Adrenal gland (tissue), 12 donors: Measurements from ENCODE around the gene HRC. TPM values are rescaled to one million over a fixed set of nuclear protein-coding genes. Genes with fewer than 3 reads are reported as not detected.
A peak's percentile ranks its signal among the peaks of the same experiment; 100 is the strongest.
"Not testable (repeated sequence)": the region's sequence is repeated elsewhere in the genome, so short reads cannot be mapped to it uniquely, and the experiment has no call there.

Experiments
- DNase-seq, 7 donors: peaks; one replicate each; pipeline ENCODE4 v3.0.0-alpha.2; 2019 to 2020
- H3K27ac ChIP-seq, 5 donors: fragments of 200-600 bp; sonication (generic) in 4 of 5; 1 replicate in 3 of 5; 2 replicates in 2 of 5; pipeline versions ENCODE4 v1.5.1 to v1.8.0; 2016 to 2020; ENCODE audit warnings: mild to moderate bottlenecking in 1 of 5
- H3K27me3 ChIP-seq: fragments of 200-600 bp; 2 replicates; pipeline ENCODE4 v1.8.0; 2021
- H3K36me3 ChIP-seq, 2 donors: fragments of 200-600 bp; replicated peaks in 1 of 2; 1 replicate in 1 of 2; 2 replicates in 1 of 2; pipeline versions ENCODE4 v1.5.1 to v1.8.0; 2018 to 2022
- H3K4me1 ChIP-seq, 2 donors: fragments of 200-600 bp; replicated peaks in 1 of 2; 1 replicate in 1 of 2; 2 replicates in 1 of 2; pipeline versions ENCODE4 v1.5.1 to v1.8.0; 2018 to 2021
- H3K4me3 ChIP-seq, 4 donors: fragments of 200-600 bp; sonication (generic) in 3 of 4; one replicate each; pipeline ENCODE4 v1.5.1; 2016 to 2018
- H3K9me3 ChIP-seq, 3 donors: fragments of 200-600 bp; sonication (generic) in 1 of 3; replicated peaks in 1 of 3; 1 replicate in 2 of 3; 2 replicates in 1 of 3; pipeline versions ENCODE4 v1.5.1 to v1.8.0; 2016 to 2021
- CTCF ChIP-seq, 6 experiments: fragments of 450-650 bp in 4 of 6; fragments of 200-600 bp in 2 of 6; sonication (generic) in 1 of 6; IDR thresholded peaks; 1 replicate in 5 of 6; 2 replicates in 1 of 6; pipeline versions ENCODE4 v1.5.1 to v1.8.0; 2016 to 2021; ENCODE audit warnings: antibody characterized with exemption in 6 of 6, mild to moderate bottlenecking in 2 of 6, moderate library complexity in 1 of 6
- POLR2A ChIP-seq, 2 donors: fragments of 450-650 bp; IDR thresholded peaks; one replicate each; pipeline ENCODE4 v1.6.1; 2017; ENCODE audit warnings: antibody characterized with exemption in 2 of 2, mild to moderate bottlenecking in 2 of 2, moderate library complexity in 1 of 2
- WGBS, 4 donors: extraction: QIAGEN DNeasy Blood & Tissue Kit in 2 of 4; methylation state at CpG; one replicate each; pipeline versions ENCODE4 v1.1.5 to v1.1.7; 2013 to 2017; 5-methylcytosine and 5-hydroxymethylcytosine counted together
- intact Hi-C, 2 donors: fragments of 100-400 bp; cut with DNase I; formaldehyde crosslinking; loops; one replicate each; pipeline versions ENCODE4 v1.14.1 to v1.15.0; 2022 to 2023
- polyA plus RNA-seq, 3 donors: library from polyadenylated mRNA; stranded (reverse); fragments of 200-250 nt in 2 of 3; fragments of 350-450 nt in 1 of 3; fragmentation: Illumina TruSeq in 1 of 3; extraction: RNeasy Lipid Tissue Mini Kit (QIAGEN cat#74804) in 1 of 3; gene quantifications; one replicate each; pipeline ENCODE4 v1.2.3, GENCODE V29; 2013 to 2014
- total RNA-seq, 9 donors: library from RNA; depleted of rRNA in 4 of 9; stranded (reverse); fragments of >200 nt in 4 of 9; fragments of 120-200 nt in 1 of 9; fragmentation: NEBNext Ultra II Directional in 1 of 9; extraction: Animal tissue kit (Norgen Biotek cat#: 25700) in 1 of 9; gene quantifications; one replicate each; pipeline versions ENCODE4 v1.1.0 to v1.2.4, GENCODE V29; 2013 to 2023
- donor health status: healthy with polysubstance abuse.
- donor health status: Bipolar disorder and iron deficiency.
- donor health status: DM: yes; HTN: yes; CAD: no.
- donor health status: DM: no; HTN: no; CAD: no.
- donor health status: DM: no; HTN: no; CAD: no.
- donor health status: DM: yes; HTN: yes; CAD: no.

Gene HRC
- total and polyA plus RNA-seq, 12 donors, result 0.77 to 28.4 (median 2.5) TPM

GRCh38 chr19:49149652-49150105 lies 5.5 kb downstream of the HRC start:
- peak; percentile 75 to 89 (median 85) for DNase-seq
- peak overlapping the region; percentile 58 to 94 (median 78) for H3K27ac ChIP-seq
- peak overlapping the region; percentile 34 to 73 (median 52) for H3K4me3 ChIP-seq
- TF ChIP-seq CTCF (IDR thresholded peaks at IDR 0.05), result peak in 1 of 6 experiments; percentile 18
- no peak for TF ChIP-seq POLR2A (IDR thresholded peaks at IDR 0.05)
- H3K27me3 ChIP-seq, result no peaks in the 10 kb centered on the region
- WGBS, 4 donors, result 0 to 4% (median 1%) methylated on average over 11 to 23 of the region's 23 CpGs
- H3K36me3 ChIP-seq, result no peaks in the 10 kb centered on the region
- H3K4me1 ChIP-seq, result peaks cover 15 to 28% of the 10 kb centered on the region in 2 donors
- no peaks in the 10 kb centered on the region for H3K9me3 ChIP-seq
- intact Hi-C loops, result loop anchor here (5.0 kb wide), 2 partner anchors 47 to 48 kb away; no protein-coding TSS in a partner anchor

- TF ChIP-seq POLR2A (IDR thresholded peaks at IDR 0.05) (peak; percentile 28 to 78), CTCF (IDR thresholded peaks at IDR 0.05) (no peak)
- peaks cover 15 to 28% of the 10 kb centered on the region in 2 donors for H3K4me1 ChIP-seq
- peak overlapping the region; percentile 58 to 94 (median 78) for H3K27ac ChIP-seq
These were observed 6.2 kb downstream of the HRC start for GRCh38 chr19:49148784-49149651.

GRCh38 chr19:49148044-49148682 lies 7.0 kb downstream of the HRC start:
- H3K4me3 ChIP-seq, result peak overlapping the region in 1 of 4 donors; percentile 73

More at GRCh38 chr19:49148784-49149651, 6.2 kb downstream of the HRC start:
- H3K4me3 ChIP-seq, result peak overlapping the region in 3 of 4 donors; percentile 49 to 73 (median 54)
- peak; percentile 98 to 100 (median 99) for DNase-seq
- no peaks in the 10 kb centered on the region for H3K9me3 ChIP-seq
- no peaks in the 10 kb centered on the region for H3K27me3 ChIP-seq
- no peaks in the 10 kb centered on the region for H3K36me3 ChIP-seq
- WGBS, 4 donors, result 3 to 11% (median 4%) methylated on average over 13 to 49 of the region's 49 CpGs
- intact Hi-C loops, result loop anchor here in 1 of 2 donors (5.0 kb wide), 1 partner anchor 47 kb away; no protein-coding TSS in a partner anchor

GRCh38 chr19:49146408-49146770 lies 8.8 kb downstream of the HRC start:
- peaks cover 13 to 29% of the 10 kb centered on the region in 2 donors for H3K4me1 ChIP-seq
- intact Hi-C loops, result loop anchor here (2.0 to 5.0 kb wide), 2 partner anchors 44 to 50 kb away; no protein-coding TSS in a partner anchor

More at GRCh38 chr19:49148044-49148682, 7.0 kb downstream of the HRC start:
- Histone ChIP-seq H3K27ac (peak overlapping the region in 2 of 5 donors; percentile 91 to 94), H3K4me1 (peaks cover 15 to 29% of the 10 kb centered on the region in 2 donors), H3K36me3 (no peaks in the 10 kb centered on the region), H3K9me3 (no peaks in the 10 kb centered on the region), H3K27me3 (no peaks in the 10 kb centered on the region)
- peak in 2 of 7 donors; percentile 29 to 78 for DNase-seq
- TF ChIP-seq POLR2A (IDR thresholded peaks at IDR 0.05), result no peak
- TF ChIP-seq CTCF (IDR thresholded peaks at IDR 0.05), result no peak
- intact Hi-C loops, result loop anchor here in 1 of 2 donors (5.0 kb wide), 1 partner anchor 46 kb away; no protein-coding TSS in a partner anchor
- WGBS, 4 donors, result 63 to 78% (median 75%) methylated on average over 7 to 11 of the region's 11 CpGs

More at GRCh38 chr19:49146408-49146770, 8.8 kb downstream of the HRC start:
- H3K27ac ChIP-seq, result peak overlapping the region in 1 of 5 donors; percentile 29
- not testable (repeated sequence) for H3K36me3 ChIP-seq, H3K9me3 ChIP-seq, DNase-seq, H3K27me3 ChIP-seq, H3K4me3 ChIP-seq
- WGBS, 4 donors, result 29 to 49% (median 39%) methylated on average over 6 to 7 of the region's 7 CpGs
